Left lung (tissue), 10 donors: Measurements from ENCODE around the gene GABARAP. TPM values are rescaled to one million over a fixed set of nuclear protein-coding genes. Genes with fewer than 3 reads are reported as not detected.
A peak's percentile ranks its signal among the peaks of the same experiment; 100 is the strongest.
"Not testable (repeated sequence)": the region's sequence is repeated elsewhere in the genome, so short reads cannot be mapped to it uniquely, and the experiment has no call there.

Experiments
- ATAC-seq: fragments of 200-7000 bp; cut with Tn5 transposase; one replicate; pipeline ENCODE4 v1.9.1; 2020; ENCODE audit warnings: moderate library complexity
- DNase-seq, 4 donors: peaks; one replicate each; pipeline ENCODE4 v3.0.0-alpha.2; 2013 to 2020
- H3K27ac ChIP-seq, 2 donors: fragments of 200-600 bp; sonication (generic) in 1 of 2; one replicate each; pipeline versions ENCODE4 v1.5.0 to v1.8.0; 2020 to 2021
- H3K27me3 ChIP-seq, 2 donors: fragments of 200-600 bp; sonication (generic) in 1 of 2; one replicate each; pipeline versions ENCODE4 v1.5.0 to v1.8.0; 2020 to 2021
- H3K36me3 ChIP-seq, 2 donors: fragments of 200-600 bp; sonication (generic) in 1 of 2; one replicate each; pipeline versions ENCODE4 v1.5.0 to v1.8.0; 2020 to 2021
- H3K4me1 ChIP-seq, 2 donors: fragments of 200-600 bp; one replicate each; pipeline ENCODE4 v1.8.0; 2021
- H3K4me3 ChIP-seq, 2 donors: fragments of 200-600 bp; sonication (generic) in 1 of 2; one replicate each; pipeline versions ENCODE4 v1.5.0 to v1.8.0; 2020 to 2021; ENCODE audit warnings: mild to moderate bottlenecking in 1 of 2
- H3K9me3 ChIP-seq, 2 donors: fragments of 200-600 bp; sonication (generic) in 1 of 2; one replicate each; pipeline versions ENCODE4 v1.5.0 to v1.8.0; 2020 to 2021
- CTCF ChIP-seq, 2 donors: fragments of 200-600 bp; sonication (generic) in 1 of 2; IDR thresholded peaks; one replicate each; pipeline versions ENCODE4 v1.5.0 to v1.8.0; 2021; ENCODE audit warnings: antibody characterized with exemption in 2 of 2
- intact Hi-C, 2 donors: fragments of 100-400 bp; cut with DNase I; formaldehyde crosslinking; loops; one replicate each; pipeline versions ENCODE4 v1.11.2 to v1.14.2; 2022
- polyA plus RNA-seq, 6 donors: library from polyadenylated mRNA; unstranded; fragments of 120-200 nt; gene quantifications; one replicate each; pipeline ENCODE4 v1.2.1, GENCODE V29; 2013; ENCODE audit not compliant: insufficient read length in 6 of 6
- total RNA-seq, 2 donors: library from RNA; stranded (reverse); fragmentation: NEBNext Ultra II Directional; extraction: Animal tissue kit (Norgen Biotek cat#: 25700); gene quantifications; one replicate each; pipeline ENCODE4 v1.2.1, GENCODE V29; 2021
- donor health status: DM: no; HTN: yes; CAD: no.
- donor health status: DM: no; HTN: no; CAD: no.

GABARAP gene
- total and polyA plus RNA-seq, 8 donors = 442 to 559 (median 492) TPM

- ATAC-seq (no peak), DNase-seq (no peak)
- intact Hi-C loops = no loop called here
- no peak for TF ChIP-seq CTCF (IDR thresholded peaks at IDR 0.05)
- no peaks in the 10 kb centered on the region for H3K9me3 ChIP-seq
- no peak overlapping the region for H3K27ac ChIP-seq
- H3K36me3 ChIP-seq = peaks cover 0 to 34% of the 10 kb centered on the region in 2 donors
- peaks cover 18 to 48% of the 10 kb centered on the region in 2 donors for H3K4me1 ChIP-seq
- no peaks in the 10 kb centered on the region for H3K27me3 ChIP-seq
- peak overlapping the region in 1 of 2 donors; percentile 83 for H3K4me3 ChIP-seq
Measured at GRCh38 chr17:7249214-7249613, 7.0 kb upstream of the GABARAP start.

- intact Hi-C loops = no loop called here
Measured at GRCh38 chr17:7248796-7249195, 6.5 kb upstream of the GABARAP start.

GRCh38 chr17:7246779-7247178, 4.5 kb upstream of the GABARAP start:
- H3K4me3 ChIP-seq = no peak overlapping the region
- no peak overlapping the region for H3K27ac ChIP-seq
- no peaks in the 10 kb centered on the region for H3K27me3 ChIP-seq
- H3K9me3 ChIP-seq = no peaks in the 10 kb centered on the region
- peaks cover 9 to 47% of the 10 kb centered on the region in 2 donors for H3K4me1 ChIP-seq
- DNase-seq (peak in 1 of 4 donors; percentile 4), ATAC-seq (no peak)
- intact Hi-C loops = no loop called here
- H3K36me3 ChIP-seq = peaks cover 0 to 37% of the 10 kb centered on the region in 2 donors
- TF ChIP-seq CTCF (IDR thresholded peaks at IDR 0.05) = no peak

More at GRCh38 chr17:7248796-7249195, 6.5 kb upstream of the GABARAP start:
- ATAC-seq (no peak), DNase-seq (no peak)
- Histone ChIP-seq H3K27ac (no peak overlapping the region), H3K4me1 (peaks cover 18 to 52% of the 10 kb centered on the region in 2 donors), H3K36me3 (peaks cover 0 to 35% of the 10 kb centered on the region in 2 donors), H3K4me3 (no peak overlapping the region), H3K27me3 (no peaks in the 10 kb centered on the region), H3K9me3 (no peaks in the 10 kb centered on the region)
- TF ChIP-seq CTCF (IDR thresholded peaks at IDR 0.05) = no peak

GRCh38 chr17:7243838-7244237, 1.6 kb upstream of the GABARAP start:
- intact Hi-C loops, ATAC-seq, H3K27me3 ChIP-seq, H3K9me3 ChIP-seq: not testable (repeated sequence)
- peak overlapping the region in 1 of 2 donors; percentile 99 for H3K4me3 ChIP-seq
- peak in 1 of 4 donors; percentile 41 for DNase-seq
- peaks cover 17 to 47% of the 10 kb centered on the region in 2 donors for H3K4me1 ChIP-seq
- peaks cover 0 to 50% of the 10 kb centered on the region in 2 donors for H3K36me3 ChIP-seq
- peak overlapping the region; percentile 96 to 97 for H3K27ac ChIP-seq

GRCh38 chr17:7243453-7243729, 1.1 kb upstream of the GABARAP start:
- peak overlapping the region; percentile 96 to 97 for H3K27ac ChIP-seq
- intact Hi-C loops = no loop called here
- TF ChIP-seq CTCF (IDR thresholded peaks at IDR 0.05) = no peak

More at GRCh38 chr17:7243453-7243729, 1.1 kb upstream of the GABARAP start:
- Histone ChIP-seq H3K36me3 (peaks cover 0 to 50% of the 10 kb centered on the region in 2 donors), H3K4me3 (peak overlapping the region; percentile 91 to 99), H3K9me3 (no peaks in the 10 kb centered on the region), H3K27me3 (no peaks in the 10 kb centered on the region), H3K4me1 (peaks cover 17 to 43% of the 10 kb centered on the region in 2 donors)
- ATAC-seq (no peak), DNase-seq (no peak)
